ENCODE results near the gene SPINK9.

- TF ChIP-seq POLR2AphosphoS5 (IDR thresholded peaks at IDR 0.05) (no peak), CTCF (IDR thresholded peaks at IDR 0.05) (no peak), EP300 (IDR thresholded peaks at IDR 0.05) (no peak), POLR2A (IDR thresholded peaks at IDR 0.05; ENCODE audit: low read depth) (no peak)
Measured at GRCh38 chr5:148378670-148379069, 43.3 kb downstream of the SPINK9 start.

Data from esophagus muscularis mucosa (tissue), 4 donors.